Measurements from ENCODE around the gene MARCHF6. TPM values are rescaled to one million over a fixed set of nuclear protein-coding genes. Genes with fewer than 3 reads are reported as not detected.

Gene MARCHF6
- total and polyA plus RNA-seq, 9 of the 15 experiments (the other 6 are each of a cell fraction or from before 2014, with no cell fraction given) = 74.1 to 456 (median 116) TPM

- no peak for TF ChIP-seq XRCC3 (IDR thresholded peaks at IDR 0.05)
- no peak for TF ChIP-seq ZC3H4 (CRISPR knock-in tag; IDR thresholded peaks at IDR 0.05; ENCODE audit: borderline replicate concordance)
- no peak for TF ChIP-seq MTF1 (CRISPR knock-in tag; IDR thresholded peaks at IDR 0.05; ENCODE audit: borderline replicate concordance)
- no peak for TF ChIP-seq TOE1 (IDR thresholded peaks at IDR 0.05; ENCODE audit: borderline replicate concordance)
- TF ChIP-seq TOE1 (CRISPR knock-in tag; IDR thresholded peaks at IDR 0.05; ENCODE audit: borderline replicate concordance, low read depth) = no peak
- no peak for TF ChIP-seq MXI1 (IDR thresholded peaks at IDR 0.05; ENCODE audit: low read depth, low read length)
- TF ChIP-seq GATAD2B (IDR thresholded peaks at IDR 0.05; ENCODE audit: borderline replicate concordance) = no peak
- no peak for TF ChIP-seq VEZF1 (CRISPR knock-in tag; IDR thresholded peaks at IDR 0.05)
- no peak for TF ChIP-seq THRAP3 (IDR thresholded peaks at IDR 0.05; ENCODE audit: borderline replicate concordance)
- TF ChIP-seq ZBTB11 (CRISPR knock-in tag; IDR thresholded peaks at IDR 0.05) = no peak; a peak in 1 of 6 replicates
- TF ChIP-seq POLR3A (IDR thresholded peaks at IDR 0.05; ENCODE audit: borderline replicate concordance, extremely low read depth, insufficient read depth, insufficient read length) = no peak
- TF ChIP-seq MBD2 (IDR thresholded peaks at IDR 0.05; ENCODE audit: borderline replicate concordance, low read depth) = no peak
- no peak for TF ChIP-seq ZBTB26 (CRISPR knock-in tag; IDR thresholded peaks at IDR 0.05)
- TF ChIP-seq LEF1 (IDR thresholded peaks at IDR 0.05) = no peak
- no peak for TF ChIP-seq KAT2B (IDR thresholded peaks at IDR 0.05; ENCODE audit: low read depth, low read length)
- no peak for TF ChIP-seq NR2C1 (IDR thresholded peaks at IDR 0.05)
- no peak for TF ChIP-seq NR2C1 (tag; IDR thresholded peaks at IDR 0.05)
Measured at GRCh38 chr5:10304932-10305331, 48.6 kb upstream of the MARCHF6 start (continued).
